ENCODE data around the gene MLPH. TPM values are rescaled to one million over a fixed set of nuclear protein-coding genes. Genes with fewer than 3 reads are reported as not detected.

Gene MLPH
- total and polyA plus RNA-seq, 2 of the 13 experiments (the other 11 are each of a cell fraction or from before 2014, with no cell fraction given), result 0.12 TPM; not detected in 1

DNA sequence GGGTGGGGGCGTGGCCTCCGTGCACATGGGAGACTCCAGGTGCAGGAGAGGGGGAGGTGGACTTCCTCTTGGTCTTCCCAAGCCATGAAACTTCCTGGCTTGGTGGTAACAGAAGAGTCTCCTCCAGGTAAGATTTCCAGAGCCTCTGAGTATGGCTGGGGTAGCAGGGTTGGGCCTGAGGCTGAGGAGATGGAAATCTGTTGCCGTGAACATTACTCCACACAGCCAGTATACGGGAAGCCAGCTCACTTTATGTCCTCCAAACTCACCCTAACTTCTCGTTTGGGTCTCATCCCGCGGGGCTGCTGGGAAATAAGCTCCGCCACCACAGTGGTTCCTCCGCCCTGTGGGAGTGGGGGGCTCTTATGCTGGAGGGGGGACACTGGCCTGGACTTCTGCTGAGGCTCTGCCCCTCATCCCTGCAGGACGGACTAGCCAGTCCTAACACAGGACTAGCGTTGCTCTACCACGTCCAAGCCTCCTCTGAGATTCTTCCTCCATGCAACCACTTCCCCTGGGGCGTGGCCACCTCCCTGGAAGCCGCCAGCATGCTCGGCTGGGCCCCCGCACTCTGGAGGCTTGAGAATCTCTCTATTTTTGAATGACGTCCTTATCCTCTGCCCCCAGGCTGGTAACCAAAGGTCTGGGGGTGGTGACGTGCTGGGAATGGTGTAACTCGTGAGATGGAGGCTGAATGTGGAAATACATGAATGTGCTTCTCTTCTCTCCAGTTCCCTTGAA lies 104.3 kb downstream of the MLPH start (continued):
- TF ChIP-seq, protein P1, sequence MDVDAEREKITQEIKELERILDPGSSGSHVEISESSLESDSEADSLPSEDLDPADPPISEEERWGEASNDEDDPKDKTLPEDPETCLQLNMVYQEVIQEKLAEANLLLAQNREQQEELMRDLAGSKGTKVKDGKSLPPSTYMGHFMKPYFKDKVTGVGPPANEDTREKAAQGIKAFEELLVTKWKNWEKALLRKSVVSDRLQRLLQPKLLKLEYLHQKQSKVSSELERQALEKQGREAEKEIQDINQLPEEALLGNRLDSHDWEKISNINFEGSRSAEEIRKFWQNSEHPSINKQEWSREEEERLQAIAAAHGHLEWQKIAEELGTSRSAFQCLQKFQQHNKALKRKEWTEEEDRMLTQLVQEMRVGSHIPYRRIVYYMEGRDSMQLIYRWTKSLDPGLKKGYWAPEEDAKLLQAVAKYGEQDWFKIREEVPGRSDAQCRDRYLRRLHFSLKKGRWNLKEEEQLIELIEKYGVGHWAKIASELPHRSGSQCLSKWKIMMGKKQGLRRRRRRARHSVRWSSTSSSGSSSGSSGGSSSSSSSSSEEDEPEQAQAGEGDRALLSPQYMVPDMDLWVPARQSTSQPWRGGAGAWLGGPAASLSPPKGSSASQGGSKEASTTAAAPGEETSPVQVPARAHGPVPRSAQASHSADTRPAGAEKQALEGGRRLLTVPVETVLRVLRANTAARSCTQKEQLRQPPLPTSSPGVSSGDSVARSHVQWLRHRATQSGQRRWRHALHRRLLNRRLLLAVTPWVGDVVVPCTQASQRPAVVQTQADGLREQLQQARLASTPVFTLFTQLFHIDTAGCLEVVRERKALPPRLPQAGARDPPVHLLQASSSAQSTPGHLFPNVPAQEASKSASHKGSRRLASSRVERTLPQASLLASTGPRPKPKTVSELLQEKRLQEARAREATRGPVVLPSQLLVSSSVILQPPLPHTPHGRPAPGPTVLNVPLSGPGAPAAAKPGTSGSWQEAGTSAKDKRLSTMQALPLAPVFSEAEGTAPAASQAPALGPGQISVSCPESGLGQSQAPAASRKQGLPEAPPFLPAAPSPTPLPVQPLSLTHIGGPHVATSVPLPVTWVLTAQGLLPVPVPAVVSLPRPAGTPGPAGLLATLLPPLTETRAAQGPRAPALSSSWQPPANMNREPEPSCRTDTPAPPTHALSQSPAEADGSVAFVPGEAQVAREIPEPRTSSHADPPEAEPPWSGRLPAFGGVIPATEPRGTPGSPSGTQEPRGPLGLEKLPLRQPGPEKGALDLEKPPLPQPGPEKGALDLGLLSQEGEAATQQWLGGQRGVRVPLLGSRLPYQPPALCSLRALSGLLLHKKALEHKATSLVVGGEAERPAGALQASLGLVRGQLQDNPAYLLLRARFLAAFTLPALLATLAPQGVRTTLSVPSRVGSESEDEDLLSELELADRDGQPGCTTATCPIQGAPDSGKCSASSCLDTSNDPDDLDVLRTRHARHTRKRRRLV (CRISPR knock-in tag; IDR thresholded peaks at IDR 0.05), result no peak
- TF ChIP-seq, protein P2, sequence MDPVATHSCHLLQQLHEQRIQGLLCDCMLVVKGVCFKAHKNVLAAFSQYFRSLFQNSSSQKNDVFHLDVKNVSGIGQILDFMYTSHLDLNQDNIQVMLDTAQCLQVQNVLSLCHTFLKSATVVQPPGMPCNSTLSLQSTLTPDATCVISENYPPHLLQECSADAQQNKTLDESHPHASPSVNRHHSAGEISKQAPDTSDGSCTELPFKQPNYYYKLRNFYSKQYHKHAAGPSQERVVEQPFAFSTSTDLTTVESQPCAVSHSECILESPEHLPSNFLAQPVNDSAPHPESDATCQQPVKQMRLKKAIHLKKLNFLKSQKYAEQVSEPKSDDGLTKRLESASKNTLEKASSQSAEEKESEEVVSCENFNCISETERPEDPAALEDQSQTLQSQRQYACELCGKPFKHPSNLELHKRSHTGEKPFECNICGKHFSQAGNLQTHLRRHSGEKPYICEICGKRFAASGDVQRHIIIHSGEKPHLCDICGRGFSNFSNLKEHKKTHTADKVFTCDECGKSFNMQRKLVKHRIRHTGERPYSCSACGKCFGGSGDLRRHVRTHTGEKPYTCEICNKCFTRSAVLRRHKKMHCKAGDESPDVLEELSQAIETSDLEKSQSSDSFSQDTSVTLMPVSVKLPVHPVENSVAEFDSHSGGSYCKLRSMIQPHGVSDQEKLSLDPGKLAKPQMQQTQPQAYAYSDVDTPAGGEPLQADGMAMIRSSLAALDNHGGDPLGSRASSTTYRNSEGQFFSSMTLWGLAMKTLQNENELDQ (CRISPR knock-in tag; IDR thresholded peaks at IDR 0.05; ENCODE audit: borderline replicate concordance), result no peak
- TF ChIP-seq POLR2A (IDR thresholded peaks at IDR 0.05; ENCODE audit: insufficient read depth in 1 of 2, low read depth in 2 of 2, low read length in 2 of 2), result peak in 1 of 2 experiments; percentile 32; a peak in 1 of 4 replicates
- no peak for TF ChIP-seq SP1 (IDR thresholded peaks at IDR 0.05)
- TF ChIP-seq SP1 (CRISPR knock-in tag; IDR thresholded peaks at IDR 0.05), result peak; percentile 34; the same call in 1 of the 2 replicates
- 0 out of 2 replicates have a peak, but pooled peaks have one; percentile 37 for TF ChIP-seq ARNT2 (CRISPR knock-in tag; IDR thresholded peaks at IDR 0.05; ENCODE audit: low read depth)
- TF ChIP-seq, protein P3, sequence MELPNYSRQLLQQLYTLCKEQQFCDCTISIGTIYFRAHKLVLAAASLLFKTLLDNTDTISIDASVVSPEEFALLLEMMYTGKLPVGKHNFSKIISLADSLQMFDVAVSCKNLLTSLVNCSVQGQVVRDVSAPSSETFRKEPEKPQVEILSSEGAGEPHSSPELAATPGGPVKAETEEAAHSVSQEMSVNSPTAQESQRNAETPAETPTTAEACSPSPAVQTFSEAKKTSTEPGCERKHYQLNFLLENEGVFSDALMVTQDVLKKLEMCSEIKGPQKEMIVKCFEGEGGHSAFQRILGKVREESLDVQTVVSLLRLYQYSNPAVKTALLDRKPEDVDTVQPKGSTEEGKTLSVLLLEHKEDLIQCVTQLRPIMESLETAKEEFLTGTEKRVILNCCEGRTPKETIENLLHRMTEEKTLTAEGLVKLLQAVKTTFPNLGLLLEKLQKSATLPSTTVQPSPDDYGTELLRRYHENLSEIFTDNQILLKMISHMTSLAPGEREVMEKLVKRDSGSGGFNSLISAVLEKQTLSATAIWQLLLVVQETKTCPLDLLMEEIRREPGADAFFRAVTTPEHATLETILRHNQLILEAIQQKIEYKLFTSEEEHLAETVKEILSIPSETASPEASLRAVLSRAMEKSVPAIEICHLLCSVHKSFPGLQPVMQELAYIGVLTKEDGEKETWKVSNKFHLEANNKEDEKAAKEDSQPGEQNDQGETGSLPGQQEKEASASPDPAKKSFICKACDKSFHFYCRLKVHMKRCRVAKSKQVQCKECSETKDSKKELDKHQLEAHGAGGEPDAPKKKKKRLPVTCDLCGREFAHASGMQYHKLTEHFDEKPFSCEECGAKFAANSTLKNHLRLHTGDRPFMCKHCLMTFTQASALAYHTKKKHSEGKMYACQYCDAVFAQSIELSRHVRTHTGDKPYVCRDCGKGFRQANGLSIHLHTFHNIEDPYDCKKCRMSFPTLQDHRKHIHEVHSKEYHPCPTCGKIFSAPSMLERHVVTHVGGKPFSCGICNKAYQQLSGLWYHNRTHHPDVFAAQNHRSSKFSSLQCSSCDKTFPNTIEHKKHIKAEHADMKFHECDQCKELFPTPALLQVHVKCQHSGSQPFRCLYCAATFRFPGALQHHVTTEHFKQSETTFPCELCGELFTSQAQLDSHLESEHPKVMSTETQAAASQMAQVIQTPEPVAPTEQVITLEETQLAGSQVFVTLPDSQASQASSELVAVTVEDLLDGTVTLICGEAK (IDR thresholded peaks at IDR 0.05), result no peak
- TF ChIP-seq, protein P3 (CRISPR knock-in tag; IDR thresholded peaks at IDR 0.05), result peak; percentile 33; the same call in 1 of the 2 replicates
- 0 out of 2 replicates have a peak, but pooled peaks have one; percentile 40 for TF ChIP-seq ZNF17 (CRISPR knock-in tag; IDR thresholded peaks at IDR 0.05)
- TF ChIP-seq, protein P4, sequence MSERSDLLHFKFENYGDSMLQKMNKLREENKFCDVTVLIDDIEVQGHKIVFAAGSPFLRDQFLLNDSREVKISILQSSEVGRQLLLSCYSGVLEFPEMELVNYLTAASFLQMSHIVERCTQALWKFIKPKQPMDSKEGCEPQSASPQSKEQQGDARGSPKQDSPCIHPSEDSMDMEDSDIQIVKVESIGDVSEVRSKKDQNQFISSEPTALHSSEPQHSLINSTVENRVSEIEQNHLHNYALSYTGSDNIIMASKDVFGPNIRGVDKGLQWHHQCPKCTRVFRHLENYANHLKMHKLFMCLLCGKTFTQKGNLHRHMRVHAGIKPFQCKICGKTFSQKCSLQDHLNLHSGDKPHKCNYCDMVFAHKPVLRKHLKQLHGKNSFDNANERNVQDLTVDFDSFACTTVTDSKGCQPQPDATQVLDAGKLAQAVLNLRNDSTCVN (CRISPR knock-in tag; IDR thresholded peaks at IDR 0.05; ENCODE audit: borderline replicate concordance), result no peak
- 0 out of 2 replicates have a peak, but pooled peaks have one; percentile 23 for TF ChIP-seq ZSCAN31 (CRISPR knock-in tag; IDR thresholded peaks at IDR 0.05; ENCODE audit: low read depth)
